Ishikawa (cell line): ENCODE measurements around the gene ZNF213.

Experiments used
- CEBPB ChIP-seq: IDR thresholded peaks from 2 replicates; pipeline ENCODE4 v1.6.1; 2012
- CREB1 ChIP-seq: IDR thresholded peaks from 2 replicates; pipeline ENCODE4 v1.6.1; 2012; ENCODE audit warnings: low read depth
- EGR1 ChIP-seq: IDR thresholded peaks from 2 replicates; pipeline ENCODE4 v1.6.1; 2012
- EP300 ChIP-seq: IDR thresholded peaks from 2 replicates; pipeline ENCODE4 v1.6.1; 2012; ENCODE audit warnings: borderline replicate concordance
- FOXM1 ChIP-seq: IDR thresholded peaks from 2 replicates; pipeline ENCODE4 v1.6.1; 2012; ENCODE audit warnings: low read depth, borderline replicate concordance
- MAX ChIP-seq: IDR thresholded peaks from 2 replicates; pipeline ENCODE4 v1.6.1; 2012
- NFIC ChIP-seq: IDR thresholded peaks from 2 replicates; pipeline ENCODE4 v1.6.1; 2012
- RAD21 ChIP-seq: IDR thresholded peaks from 2 replicates; pipeline ENCODE4 v1.6.1; 2012; ENCODE audit warnings: low read depth
- REST ChIP-seq: IDR thresholded peaks from 2 replicates; pipeline ENCODE4 v1.6.1; 2012; ENCODE audit warnings: low read depth, mild to moderate bottlenecking
- TAF1 ChIP-seq: IDR thresholded peaks from 2 replicates; pipeline ENCODE4 v1.6.1; 2012; ENCODE audit warnings: low read depth, mild to moderate bottlenecking
- TCF12 ChIP-seq: IDR thresholded peaks from 2 replicates; pipeline ENCODE4 v1.6.1; 2012; ENCODE audit warnings: low read depth
- TEAD4 ChIP-seq: IDR thresholded peaks from 2 replicates; pipeline ENCODE4 v1.6.1; 2012
- USF1 ChIP-seq: IDR thresholded peaks from 2 replicates; pipeline ENCODE4 v1.6.1; 2012
- YY1 ChIP-seq: IDR thresholded peaks from 2 replicates; pipeline ENCODE4 v1.6.1; 2012; ENCODE audit warnings: low read depth
- ZBTB7A ChIP-seq: IDR thresholded peaks from 2 replicates; pipeline ENCODE4 v1.6.1; 2012; ENCODE audit warnings: low read depth

Gene ZNF213

GRCh38 chr16:3141781-3142311, 7.0 kb downstream of the ZNF213 start:
- TF ChIP-seq CEBPB (no peak), YY1 (no peak), CREB1 (no peak), ZBTB7A (no peak), REST (no peak), EGR1 (no peak), TAF1 (no peak), MAX (no peak), TEAD4 (no peak)

- TF ChIP-seq EP300 (no peak), TEAD4 (no peak)
Measured at GRCh38 chr16:3142327-3142726, 7.5 kb downstream of the ZNF213 start.

- TF ChIP-seq USF1 (no peak), CEBPB (no peak), FOXM1 (no peak), NFIC (no peak), ZBTB7A (no peak), YY1 (no peak), TAF1 (no peak), REST (no peak), TCF12 (no peak), MAX (no peak), CREB1 (no peak), EGR1 (no peak), TEAD4 (no peak), RAD21 (no peak), EP300 (no peak)
Measured at GRCh38 chr16:3142770-3143169, 7.9 kb downstream of the ZNF213 start.

GRCh38 chr16:3143189-3143588, 8.4 kb downstream of the ZNF213 start:
- no peak for TF ChIP-seq TEAD4
- TF ChIP-seq REST, result no peak
- no peak for TF ChIP-seq FOXM1

- no peak for TF ChIP-seq REST
- TF ChIP-seq CEBPB, result no peak
- TF ChIP-seq FOXM1, result no peak
- no peak for TF ChIP-seq NFIC
- TF ChIP-seq TAF1, result no peak
- TF ChIP-seq TEAD4, result no peak
- no peak for TF ChIP-seq EGR1
- no peak for TF ChIP-seq MAX
- TF ChIP-seq CREB1, result no peak
- TF ChIP-seq YY1, result no peak
- TF ChIP-seq ZBTB7A, result no peak
- no peak for TF ChIP-seq USF1
- no peak for TF ChIP-seq TCF12
Measured at GRCh38 chr16:3143598-3144320, 8.9 kb downstream of the ZNF213 start.
